ENCODE data around the gene PIGS.

DNA sequence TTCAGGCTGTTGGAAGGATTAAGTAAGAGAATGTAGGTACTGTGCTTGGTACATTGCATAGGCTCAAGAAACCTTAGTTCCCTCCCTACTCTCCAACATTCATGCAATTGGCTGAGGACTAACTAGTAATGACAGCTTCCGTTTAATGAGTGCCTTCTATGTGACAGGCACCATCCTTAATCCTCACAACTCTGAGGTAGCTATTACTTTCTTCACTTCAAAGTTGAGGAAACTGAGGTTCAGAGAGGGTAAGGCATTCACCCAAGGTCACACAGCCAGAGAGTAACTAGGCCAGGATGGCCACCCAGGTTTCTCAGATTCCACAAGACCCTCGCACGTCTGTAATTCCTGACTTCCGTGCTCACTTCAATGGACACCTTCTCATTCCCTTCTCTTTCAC lies 41.1 kb downstream of the PIGS start:
- TF ChIP-seq, protein P1, sequence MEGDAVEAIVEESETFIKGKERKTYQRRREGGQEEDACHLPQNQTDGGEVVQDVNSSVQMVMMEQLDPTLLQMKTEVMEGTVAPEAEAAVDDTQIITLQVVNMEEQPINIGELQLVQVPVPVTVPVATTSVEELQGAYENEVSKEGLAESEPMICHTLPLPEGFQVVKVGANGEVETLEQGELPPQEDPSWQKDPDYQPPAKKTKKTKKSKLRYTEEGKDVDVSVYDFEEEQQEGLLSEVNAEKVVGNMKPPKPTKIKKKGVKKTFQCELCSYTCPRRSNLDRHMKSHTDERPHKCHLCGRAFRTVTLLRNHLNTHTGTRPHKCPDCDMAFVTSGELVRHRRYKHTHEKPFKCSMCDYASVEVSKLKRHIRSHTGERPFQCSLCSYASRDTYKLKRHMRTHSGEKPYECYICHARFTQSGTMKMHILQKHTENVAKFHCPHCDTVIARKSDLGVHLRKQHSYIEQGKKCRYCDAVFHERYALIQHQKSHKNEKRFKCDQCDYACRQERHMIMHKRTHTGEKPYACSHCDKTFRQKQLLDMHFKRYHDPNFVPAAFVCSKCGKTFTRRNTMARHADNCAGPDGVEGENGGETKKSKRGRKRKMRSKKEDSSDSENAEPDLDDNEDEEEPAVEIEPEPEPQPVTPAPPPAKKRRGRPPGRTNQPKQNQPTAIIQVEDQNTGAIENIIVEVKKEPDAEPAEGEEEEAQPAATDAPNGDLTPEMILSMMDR (conservative IDR thresholded peaks at IDR 0.05 in 1 of 2, IDR thresholded peaks at IDR 0.05 in 1 of 2; ENCODE audit: low read depth in 1 of 2, low read length in 2 of 2) = no peak
- no peak for TF ChIP-seq EZH2 (IDR thresholded peaks at IDR 0.05; ENCODE audit: low read length, missing control alignments)
